ENCODE data around the gene ZSWIM8.
"Not testable (repeated sequence)": the region's sequence is repeated elsewhere in the genome, so short reads cannot be mapped to it uniquely, and the experiment has no call there.

The ZSWIM8 gene

GRCh38 chr10:73771722-73772280 lies 13.6 kb upstream of the ZSWIM8 start:
- DNase-seq (ENCODE audit: extremely low spot score, insufficient read length, low read depth) (peak; percentile 72), FAIRE-seq (peak; percentile 70)

- FAIRE-seq (peak; percentile 68), DNase-seq (ENCODE audit: extremely low spot score, insufficient read length, low read depth) (peak; percentile 56)
Measured at GRCh38 chr10:73772281-73773151, 12.9 kb upstream of the ZSWIM8 start.

GRCh38 chr10:73773152-73773879 lies 12.1 kb upstream of the ZSWIM8 start:
- no peak for FAIRE-seq
- DNase-seq (ENCODE audit: extremely low spot score, insufficient read length, low read depth) = no peak

- DNase-seq (ENCODE audit: extremely low spot score, insufficient read length, low read depth) (no peak), FAIRE-seq (no peak)
Measured at GRCh38 chr10:73774637-73775036, 10.8 kb upstream of the ZSWIM8 start.

GRCh38 chr10:73779018-73779417 lies 6.4 kb upstream of the ZSWIM8 start:
- FAIRE-seq (no peak), DNase-seq (ENCODE audit: extremely low spot score, insufficient read length, low read depth) (no peak)

- DNase-seq (ENCODE audit: extremely low spot score, insufficient read length, low read depth) (no peak), FAIRE-seq (no peak)
Measured at GRCh38 chr10:73779539-73780197, 5.7 kb upstream of the ZSWIM8 start.

- no peak for FAIRE-seq
- no peak for DNase-seq (ENCODE audit: extremely low spot score, insufficient read length, low read depth)
Measured at GRCh38 chr10:73780301-73780700, 5.1 kb upstream of the ZSWIM8 start.

- FAIRE-seq = no peak
- no peak for DNase-seq (ENCODE audit: extremely low spot score, insufficient read length, low read depth)
Measured at GRCh38 chr10:73780966-73781365, 4.4 kb upstream of the ZSWIM8 start.

GRCh38 chr10:73781548-73781878 lies 3.9 kb upstream of the ZSWIM8 start:
- FAIRE-seq = no peak
- DNase-seq (ENCODE audit: extremely low spot score, insufficient read length, low read depth) = no peak

GRCh38 chr10:73781879-73782748 lies 3.3 kb upstream of the ZSWIM8 start, which contains the start of gene CHCHD1:
Gene CHCHD1, plus strand, starts transcription at chr10:73782048. Its CDS starts 28 bp downstream, at chr10:73782076.
- FAIRE-seq = peak; percentile 94

GRCh38 chr10:73782749-73783085 lies 2.7 kb upstream of the ZSWIM8 start:
- no peak for FAIRE-seq

More at GRCh38 chr10:73781879-73782748, 3.3 kb upstream of the ZSWIM8 start, which contains the start of gene CHCHD1:
- peak; percentile 71 for DNase-seq (ENCODE audit: extremely low spot score, insufficient read length, low read depth)

GRCh38 chr10:73785721-73786511 lies 510 bp downstream of the ZSWIM8 start:
- FAIRE-seq (no peak), DNase-seq (ENCODE audit: extremely low spot score, insufficient read length, low read depth) (no peak)

More at GRCh38 chr10:73782749-73783085, 2.7 kb upstream of the ZSWIM8 start:
- no peak for DNase-seq (ENCODE audit: extremely low spot score, insufficient read length, low read depth)

GRCh38 chr10:73786512-73786885 lies 1.1 kb downstream of the ZSWIM8 start:
- FAIRE-seq = no peak

GRCh38 chr10:73787031-73787800 lies 1.8 kb downstream of the ZSWIM8 start:
- not testable (repeated sequence) for DNase-seq (ENCODE audit: extremely low spot score, insufficient read length, low read depth); FAIRE-seq

More at GRCh38 chr10:73786512-73786885, 1.1 kb downstream of the ZSWIM8 start:
- no peak for DNase-seq (ENCODE audit: extremely low spot score, insufficient read length, low read depth)

- no peak for FAIRE-seq
- no peak for DNase-seq (ENCODE audit: extremely low spot score, insufficient read length, low read depth)
Measured at GRCh38 chr10:73788864-73789658, 3.7 kb downstream of the ZSWIM8 start.

GRCh38 chr10:73789659-73790055 lies 4.3 kb downstream of the ZSWIM8 start:
- no peak for FAIRE-seq
- DNase-seq (ENCODE audit: extremely low spot score, insufficient read length, low read depth) = no peak

Measured in GM18507 (cell line).